Smooth muscle cell of the umbilical artery (primary cell): ENCODE measurements around the gene TBX15. TPM values are rescaled to one million over a fixed set of nuclear protein-coding genes. Genes with fewer than 3 reads are reported as not detected.

Source experiments
- total RNA-seq: library from RNA; depleted of rRNA; stranded (reverse); fragments of >200 nt; gene quantifications from 2 replicates; pipeline ENCODE4 v1.2.3, GENCODE V29; 2014

Gene TBX15
- total RNA-seq = 0.05 TPM in 1 of 2 replicates, not detected in the other

DNA sequence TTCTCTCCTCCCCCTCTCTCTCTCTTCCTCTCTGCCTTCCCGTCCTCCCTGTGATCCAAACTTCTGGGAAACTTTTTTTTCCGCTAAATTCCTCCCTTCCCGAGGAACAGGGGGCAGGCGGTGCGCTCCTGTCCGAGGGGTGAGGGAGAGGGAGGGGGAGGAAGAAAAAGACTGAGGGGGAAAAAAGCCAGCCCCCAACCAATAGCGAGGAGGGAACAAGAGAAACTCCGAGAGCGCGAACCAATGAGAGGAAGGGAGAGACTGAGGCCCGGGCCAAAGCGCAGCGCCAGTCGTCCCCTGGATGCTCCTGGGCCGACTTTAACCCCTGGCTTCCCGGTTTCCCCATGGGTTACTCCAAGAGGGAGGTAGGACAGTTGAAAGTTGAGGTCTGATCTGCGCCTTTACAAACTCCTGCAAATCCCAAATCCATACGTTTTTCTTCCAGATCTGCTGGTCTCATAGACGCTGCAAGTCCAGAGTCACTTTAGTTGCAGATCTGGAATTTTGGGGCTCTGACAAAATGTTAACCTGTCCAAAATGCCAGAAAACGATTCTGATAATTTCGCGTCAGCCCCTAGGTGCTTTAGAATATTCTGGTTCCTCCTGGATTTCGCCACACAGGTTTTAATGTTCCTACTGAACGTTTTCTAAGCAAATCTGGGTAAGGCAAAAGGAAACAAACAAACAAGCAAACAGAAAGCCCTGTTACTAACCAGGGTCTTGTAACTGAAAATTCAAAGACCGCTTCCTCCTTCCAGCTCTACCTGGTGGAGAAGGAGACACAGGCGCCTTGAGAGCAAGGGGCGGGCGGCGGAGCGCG, at the start of gene TBX15:
TSS of gene TBX15 (minus strand) at position 158 of the 820 bp plus-strand sequence. CDS start 548 bp downstream, outside the sequence.

Other genes starting within 250 kb of the TBX15 start
- 9.2 and 12.0 TPM in 2 replicates for gene WARS2, start 152.3 kb upstream of the TBX15 start, total RNA-seq